Endothelial cell of umbilical vein (primary cell): ENCODE results near the gene CNGA4.
A peak's percentile ranks its signal among the peaks of the same experiment; 100 is the strongest.

Experiments used
- CTCF ChIP-seq, 2 donors: IDR thresholded peaks; 1 replicate in 1 of 2; 2 replicates in 1 of 2; pipeline ENCODE4 v1.5.1; 2011; ENCODE audit warnings: low read length in 2 of 2, mild to moderate bottlenecking in 2 of 2, moderate library complexity in 2 of 2, control low read depth in 1 of 2, inconsistent platforms in 1 of 2, low read depth in 1 of 2; ENCODE audit not compliant: insufficient read depth in 1 of 2; ENCODE audit errors: extremely low read depth in 1 of 2
- JUN ChIP-seq: IDR thresholded peaks from 2 replicates; pipeline ENCODE4 v1.6.1; 2011; ENCODE audit warnings: borderline replicate concordance, low read depth; ENCODE audit not compliant: insufficient read length, insufficient read depth
- POLR2A ChIP-seq: IDR thresholded peaks from 2 replicates; pipeline ENCODE4 v1.6.1; 2012; ENCODE audit warnings: low read depth, mild to moderate bottlenecking, control low read depth, low read length
- POLR2AphosphoS5 ChIP-seq: IDR thresholded peaks from 2 replicates; pipeline ENCODE4 v1.6.1; 2012; ENCODE audit warnings: low read depth, mild to moderate bottlenecking, control low read depth, low read length, moderate library complexity; ENCODE audit not compliant: insufficient read depth

GRCh38 chr11:6234387-6235107, 4.3 kb upstream of the CNGA4 start, which contains the start of gene FHIP1B:
- TF ChIP-seq CTCF (IDR thresholded peaks at IDR 0.05; ENCODE audit: extremely low read depth in 1 of 2, insufficient read depth in 1 of 2, low read depth in 1 of 2, low read length in 2 of 2): no peak
- TF ChIP-seq POLR2AphosphoS5: peak; percentile 49
- TF ChIP-seq POLR2A: no peak
- TF ChIP-seq JUN: no peak
